Esophagus squamous epithelium (tissue), 5 donors: ENCODE results near the gene TBC1D10A. TPM values are rescaled to one million over a fixed set of nuclear protein-coding genes. Genes with fewer than 3 reads are reported as not detected.

Source experiments
- DNase-seq: peaks from one replicate; lab custom pipeline; 2025; lab: John Stamatoyannopoulos, UW
- H3K27ac ChIP-seq, 4 donors: fragments of 200-600 bp; sonication (generic); one replicate each; pipeline ENCODE4 v1.5.1; 2016 to 2019; ENCODE audit warnings: mild to moderate bottlenecking in 1 of 4
- H3K27me3 ChIP-seq, 4 donors: fragments of 200-600 bp; sonication (generic); 1 replicate in 3 of 4; 2 replicates in 1 of 4; pipeline versions ENCODE4 v1.5.1 to v1.6.0; 2017 to 2021; ENCODE audit warnings: antibody characterized with exemption in 1 of 4
- H3K36me3 ChIP-seq, 3 donors: fragments of 200-600 bp; sonication (generic); one replicate each; pipeline ENCODE4 v1.5.1; 2016 to 2019
- H3K4me1 ChIP-seq, 3 donors: fragments of 200-600 bp; sonication (generic); one replicate each; pipeline ENCODE4 v1.5.1; 2017 to 2019
- H3K4me3 ChIP-seq, 4 donors: fragments of 200-600 bp; sonication (generic); 1 replicate in 3 of 4; 2 replicates in 1 of 4; pipeline ENCODE4 v1.5.1; 2016 to 2019; ENCODE audit warnings: mild to moderate bottlenecking in 2 of 4, moderate library complexity in 1 of 4
- H3K9me3 ChIP-seq, 3 donors: fragments of 200-600 bp; sonication (generic); one replicate each; pipeline ENCODE4 v1.5.1; 2016 to 2019
- POLR2A ChIP-seq, 4 donors: fragments of 450-650 bp; IDR thresholded peaks; one replicate each; pipeline ENCODE4 v1.6.1; 2017; ENCODE audit warnings: antibody characterized with exemption in 4 of 4, mild to moderate bottlenecking in 4 of 4, moderate library complexity in 3 of 4
- WGBS, 2 donors: methylation state at CpG; one replicate each; pipeline ENCODE4 v1.1.5; 2018; 5-methylcytosine and 5-hydroxymethylcytosine counted together
- intact Hi-C: fragments of 100-400 bp; cut with DNase I; formaldehyde crosslinking; loops from one replicate; pipeline ENCODE4 v1.15.0; 2022
- total RNA-seq, 4 donors: library from RNA; depleted of rRNA; stranded (reverse); fragments of >200 nt; gene quantifications; one replicate each; pipeline ENCODE4 v1.1.0, GENCODE V29; 2016
- TF ChIP-seq, protein P1 (sequence below), 6 experiments: fragments of 450-650 bp in 4 of 6; fragments of 200-600 bp in 2 of 6; sonication (generic) in 2 of 6; IDR thresholded peaks; one replicate each; pipeline ENCODE4 v1.5.1; 2016 to 2019; ENCODE audit warnings: antibody characterized with exemption in 6 of 6, mild to moderate bottlenecking in 4 of 6, moderate library complexity in 4 of 6
- donor health status: DM: yes; HTN: yes; CAD: no.

The TBC1D10A gene
- total RNA-seq, 4 donors from 2014 or later, result 40.7 to 55.1 (median 47.0) TPM

- TF ChIP-seq POLR2A (IDR thresholded peaks at IDR 0.05), result no peak
- TF ChIP-seq, protein P1, sequence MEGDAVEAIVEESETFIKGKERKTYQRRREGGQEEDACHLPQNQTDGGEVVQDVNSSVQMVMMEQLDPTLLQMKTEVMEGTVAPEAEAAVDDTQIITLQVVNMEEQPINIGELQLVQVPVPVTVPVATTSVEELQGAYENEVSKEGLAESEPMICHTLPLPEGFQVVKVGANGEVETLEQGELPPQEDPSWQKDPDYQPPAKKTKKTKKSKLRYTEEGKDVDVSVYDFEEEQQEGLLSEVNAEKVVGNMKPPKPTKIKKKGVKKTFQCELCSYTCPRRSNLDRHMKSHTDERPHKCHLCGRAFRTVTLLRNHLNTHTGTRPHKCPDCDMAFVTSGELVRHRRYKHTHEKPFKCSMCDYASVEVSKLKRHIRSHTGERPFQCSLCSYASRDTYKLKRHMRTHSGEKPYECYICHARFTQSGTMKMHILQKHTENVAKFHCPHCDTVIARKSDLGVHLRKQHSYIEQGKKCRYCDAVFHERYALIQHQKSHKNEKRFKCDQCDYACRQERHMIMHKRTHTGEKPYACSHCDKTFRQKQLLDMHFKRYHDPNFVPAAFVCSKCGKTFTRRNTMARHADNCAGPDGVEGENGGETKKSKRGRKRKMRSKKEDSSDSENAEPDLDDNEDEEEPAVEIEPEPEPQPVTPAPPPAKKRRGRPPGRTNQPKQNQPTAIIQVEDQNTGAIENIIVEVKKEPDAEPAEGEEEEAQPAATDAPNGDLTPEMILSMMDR (IDR thresholded peaks at IDR 0.05), result no peak
- Histone ChIP-seq H3K9me3 (no peaks in the 10 kb centered on the region), H3K27ac (peak overlapping the region in 2 of 4 donors; percentile 66 to 75), H3K36me3 (no peaks in the 10 kb centered on the region), H3K27me3 (peaks cover 0 to 55% (median 0%) of the 10 kb centered on the region in 4 donors), H3K4me3 (no peak overlapping the region), H3K4me1 (peaks cover 19 to 75% (median 28%) of the 10 kb centered on the region in 3 donors)
- no peak for DNase-seq
- intact Hi-C loops, result no loop called here
- WGBS, 2 donors, result 79 to 84% methylated on average over 4 to 11 of the region's 11 CpGs
Measured at GRCh38 chr22:30247561-30247960, 79.2 kb downstream of the TBC1D10A start.

- Histone ChIP-seq H3K36me3 (no peaks in the 10 kb centered on the region), H3K27me3 (peaks cover 0 to 55% (median 0%) of the 10 kb centered on the region in 4 donors), H3K9me3 (no peaks in the 10 kb centered on the region), H3K4me3 (peak overlapping the region; percentile 24 to 71 (median 53)), H3K27ac (peak overlapping the region; percentile 8 to 75 (median 48)), H3K4me1 (peaks cover 15 to 68% (median 21%) of the 10 kb centered on the region in 3 donors)
- intact Hi-C loops, result no loop called here
- DNase-seq, result no peak
- TF ChIP-seq, protein P1 (IDR thresholded peaks at IDR 0.05), result no peak
- no peak for TF ChIP-seq POLR2A (IDR thresholded peaks at IDR 0.05)
- 14 to 22% methylated on average over 9 to 15 of the region's 15 CpGs for WGBS, 2 donors
Measured at GRCh38 chr22:30246814-30247376, 79.8 kb downstream of the TBC1D10A start.

DNA sequence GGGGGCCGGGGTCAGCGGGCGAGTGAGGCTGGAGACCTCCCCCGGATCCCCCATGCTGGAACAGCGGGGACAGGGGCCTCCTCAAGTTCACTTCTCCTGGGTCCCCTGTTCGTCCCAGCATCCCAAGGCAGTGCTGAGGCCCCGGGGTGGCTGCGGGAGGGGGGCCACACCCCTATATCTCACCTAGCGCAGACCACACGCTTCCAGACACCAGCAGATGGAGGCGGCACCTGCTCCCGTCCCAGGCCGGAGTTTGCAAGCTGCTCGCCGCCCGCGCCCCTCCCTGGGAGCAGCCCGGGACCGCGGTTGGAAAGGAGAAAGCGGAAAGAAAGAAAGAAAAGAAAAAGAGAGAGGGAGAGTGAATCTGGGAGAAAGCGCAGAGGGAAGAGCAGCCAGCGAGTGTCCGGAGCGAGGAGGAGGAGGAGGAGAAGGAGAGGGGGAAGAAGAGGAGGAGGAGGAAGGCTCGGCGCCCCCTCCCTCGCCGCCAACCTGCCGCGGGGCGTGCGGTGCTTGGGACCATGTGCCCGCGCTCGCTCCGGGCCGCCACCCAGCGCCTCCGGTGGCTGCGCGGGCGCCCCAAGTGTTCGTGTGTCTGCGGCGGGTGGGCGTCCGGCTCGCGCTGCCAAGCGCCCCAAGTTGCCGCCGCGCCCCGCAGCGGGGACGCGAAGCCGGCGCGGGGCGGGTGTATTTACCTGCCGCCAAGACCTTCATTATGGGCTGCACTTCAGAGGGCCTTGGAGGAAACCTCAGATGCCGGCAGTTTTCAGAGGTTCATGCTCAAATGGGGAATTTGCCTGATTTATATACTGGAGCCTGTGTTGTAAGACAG is 80.5 kb downstream of the TBC1D10A start, which contains the start of gene LIF:
LIF (minus strand) TSS at position 775 of the 829 bp plus-strand sequence; CDS start at position 711, 64 bp downstream.
- TF ChIP-seq POLR2A (IDR thresholded peaks at IDR 0.05), result no peak
- TF ChIP-seq, protein P1 (IDR thresholded peaks at IDR 0.05), result peak in 2 of 6 experiments; percentile 6 to 25
- WGBS, 2 donors, result 1% methylated on average over 16 to 34 of the region's 64 CpGs
- Histone ChIP-seq H3K36me3 (no peaks in the 10 kb centered on the region), H3K27ac (peak within 1 kb of the TSS; percentile 30 to 75 (median 48)), H3K4me1 (peaks cover 15 to 64% (median 20%) of the 10 kb centered on the region in 3 donors), H3K4me3 (peak within 1 kb of the TSS; percentile 24 to 71 (median 53)), H3K27me3 (peaks cover 0 to 55% (median 0%) of the 10 kb centered on the region in 4 donors), H3K9me3 (no peaks in the 10 kb centered on the region)
- intact Hi-C loops, result no loop called here
- no peak for DNase-seq

DNA sequence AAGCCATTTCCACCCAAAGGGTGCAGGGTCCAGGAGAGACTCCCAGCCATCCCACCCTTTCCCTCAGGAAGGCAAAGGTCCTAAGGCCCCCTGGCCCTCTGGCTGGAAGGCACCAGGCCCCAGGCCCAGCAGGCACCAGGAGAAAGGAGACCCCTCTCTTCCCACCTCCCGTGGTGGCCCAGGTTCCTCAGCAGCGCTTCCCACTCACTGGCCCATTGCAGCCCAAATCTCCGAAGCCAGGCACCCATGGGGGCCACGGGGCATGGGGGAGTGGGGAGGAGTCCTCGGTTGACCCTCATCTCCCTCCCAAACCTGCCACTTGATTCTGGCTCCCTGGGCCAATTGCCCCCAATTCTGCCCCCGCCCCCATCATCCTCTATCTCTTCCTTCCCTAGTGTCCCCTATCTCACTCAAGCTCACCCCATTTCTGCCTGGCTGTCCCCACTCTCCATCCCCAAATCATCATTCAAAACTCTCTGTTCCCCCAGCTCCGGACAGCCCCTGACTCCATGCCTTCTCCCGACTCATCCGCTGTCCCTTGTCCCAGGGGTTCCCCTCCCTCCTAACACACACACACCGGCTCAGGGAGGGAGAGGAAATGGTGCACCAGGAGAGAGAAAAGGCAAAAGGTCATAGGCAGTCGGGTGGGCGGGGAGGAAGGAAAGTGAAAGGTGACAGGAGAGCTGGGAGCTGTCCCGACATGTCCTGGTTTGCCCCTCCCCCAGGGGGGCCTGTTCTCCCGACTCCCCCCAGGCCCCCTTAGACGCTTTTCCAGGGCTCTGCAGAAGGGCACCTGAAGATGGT is 81.4 kb downstream of the TBC1D10A start:
- Histone ChIP-seq H3K36me3 (no peaks in the 10 kb centered on the region), H3K4me3 (peak overlapping the region; percentile 24 to 71 (median 53)), H3K4me1 (peaks cover 15 to 59% (median 20%) of the 10 kb centered on the region in 3 donors), H3K27me3 (peaks cover 0 to 47% (median 0%) of the 10 kb centered on the region in 4 donors), H3K9me3 (no peaks in the 10 kb centered on the region), H3K27ac (peak overlapping the region; percentile 30 to 75 (median 48))
- 54 to 71% methylated on average over 8 to 9 of the region's 15 CpGs for WGBS, 2 donors
- no peak for DNase-seq
- TF ChIP-seq, protein P1 (IDR thresholded peaks at IDR 0.05), result no peak
- TF ChIP-seq POLR2A (IDR thresholded peaks at IDR 0.05), result no peak
- intact Hi-C loops, result no loop called here
